Ectodermal cell (in vitro differentiated cells): Measurements from ENCODE around the gene UEVLD.

Source experiments
- H3K27ac ChIP-seq: 2 replicates; pipeline ENCODE4 v1.7.0; 2013; ENCODE audit warnings: mild to moderate bottlenecking, low read depth, low read length; ENCODE audit not compliant: insufficient read depth, poor library complexity, severe bottlenecking
- H3K27me3 ChIP-seq: 2 replicates; pipeline ENCODE4 v1.7.0; 2013; ENCODE audit warnings: mild to moderate bottlenecking, low read length; ENCODE audit not compliant: insufficient read depth, control insufficient read depth, poor library complexity, severe bottlenecking
- H3K36me3 ChIP-seq: one replicate; pipeline ENCODE4 v1.7.0; 2013; ENCODE audit warnings: low read length; ENCODE audit not compliant: control insufficient read depth, insufficient read depth
- H3K4me1 ChIP-seq: one replicate; pipeline ENCODE4 v1.7.0; 2013; ENCODE audit warnings: low read length; ENCODE audit not compliant: control insufficient read depth, insufficient read depth
- H3K4me3 ChIP-seq: 2 replicates; pipeline ENCODE4 v1.7.0; 2013; ENCODE audit warnings: low read depth, low read length, control low read depth; ENCODE audit not compliant: insufficient read depth
- H3K9me3 ChIP-seq: 2 replicates; pipeline ENCODE4 v1.7.0; 2013; ENCODE audit warnings: mild to moderate bottlenecking, low read length, moderate library complexity; ENCODE audit not compliant: control insufficient read depth
- WGBS, 2 experiments: methylation state at CpG; one replicate each; pipeline ENCODE4 v1.1.7; 2013; ENCODE audit warnings: missing lambda C conversion rate in 2 of 2; 5-methylcytosine and 5-hydroxymethylcytosine counted together

Gene UEVLD

DNA sequence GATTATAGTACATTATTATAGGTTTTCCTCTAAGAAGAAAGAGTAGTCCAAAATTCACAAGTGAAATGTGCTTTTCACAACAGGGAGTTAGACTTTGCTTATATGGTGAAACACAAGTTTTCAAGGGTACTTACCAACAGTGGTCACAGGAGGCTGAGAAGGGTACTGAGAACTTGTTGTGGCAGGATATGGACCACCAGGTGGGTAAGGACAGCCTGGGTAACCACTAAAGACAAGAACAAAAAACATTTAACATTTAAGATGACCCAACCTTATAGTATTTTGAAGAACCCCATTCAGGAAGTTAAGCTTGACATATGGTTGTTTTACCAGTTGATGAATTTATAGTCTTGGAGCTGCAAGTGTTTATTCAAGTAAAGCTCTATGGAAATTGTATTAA lies 86.2 kb downstream of the UEVLD start:
- Histone ChIP-seq H3K27me3 (no peaks in the 10 kb centered on the region), H3K4me3 (no peak overlapping the region), H3K27ac (no peak overlapping the region), H3K9me3 (no peaks in the 10 kb centered on the region), H3K36me3 (peaks cover 22% of the 10 kb centered on the region), H3K4me1 (no peaks in the 10 kb centered on the region)

DNA sequence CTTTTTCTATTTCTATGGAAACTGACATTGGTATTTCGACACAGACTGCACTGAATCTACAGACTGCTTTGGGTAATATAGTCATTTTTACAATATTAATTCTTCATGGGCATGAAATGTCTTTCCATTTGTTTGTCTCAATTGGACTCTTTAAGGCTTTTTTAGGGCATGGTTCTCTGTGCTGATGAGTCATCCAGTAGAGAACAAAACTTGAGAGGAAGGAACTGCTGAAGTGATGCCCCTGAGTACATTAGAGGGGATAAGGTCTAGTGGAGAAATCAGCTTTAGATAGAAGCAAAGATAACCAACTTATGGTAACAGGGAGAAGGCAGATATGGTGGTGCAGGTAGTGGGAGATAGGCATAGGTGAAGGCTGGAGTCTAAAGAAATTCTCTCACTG lies 86.9 kb downstream of the UEVLD start:
- H3K4me1 ChIP-seq: no peaks in the 10 kb centered on the region
- no peak overlapping the region for H3K4me3 ChIP-seq
- no peaks in the 10 kb centered on the region for H3K9me3 ChIP-seq
- peaks cover 22% of the 10 kb centered on the region for H3K36me3 ChIP-seq
- no peak overlapping the region for H3K27ac ChIP-seq
- 86% methylated on average over 1 of the region's 1 CpG; no CpG with 5 or more reads in 1 of the 2 experiments for WGBS, 2 experiments
- H3K27me3 ChIP-seq: no peaks in the 10 kb centered on the region

DNA sequence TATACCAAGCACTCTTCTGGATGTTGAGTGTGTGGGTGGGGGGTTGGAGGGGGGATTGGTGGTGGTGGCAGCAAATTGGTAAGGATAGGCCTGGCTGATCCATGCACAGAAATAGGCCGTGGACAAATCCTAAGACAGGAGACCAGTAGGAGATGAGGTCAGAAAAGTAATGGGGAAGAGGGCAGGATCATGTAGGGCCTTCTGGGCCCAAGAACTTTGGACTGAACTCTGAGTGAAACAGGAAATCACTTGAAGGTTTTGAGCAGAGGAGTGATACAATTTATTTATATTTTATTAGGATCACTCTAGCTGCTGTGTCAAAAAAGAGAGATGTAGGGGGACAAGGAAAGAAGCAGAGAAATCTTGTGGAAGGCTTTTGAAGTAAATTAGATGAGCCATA lies 90.5 kb downstream of the UEVLD start:
- H3K27me3 ChIP-seq: no peaks in the 10 kb centered on the region
- H3K4me1 ChIP-seq: no peaks in the 10 kb centered on the region
- peaks cover 14% of the 10 kb centered on the region for H3K36me3 ChIP-seq
- H3K4me3 ChIP-seq: no peak overlapping the region
- H3K9me3 ChIP-seq: no peaks in the 10 kb centered on the region
- H3K27ac ChIP-seq: no peak overlapping the region
- 86 to 91% methylated on average over 1 of the region's 1 CpG for WGBS, 2 experiments

DNA sequence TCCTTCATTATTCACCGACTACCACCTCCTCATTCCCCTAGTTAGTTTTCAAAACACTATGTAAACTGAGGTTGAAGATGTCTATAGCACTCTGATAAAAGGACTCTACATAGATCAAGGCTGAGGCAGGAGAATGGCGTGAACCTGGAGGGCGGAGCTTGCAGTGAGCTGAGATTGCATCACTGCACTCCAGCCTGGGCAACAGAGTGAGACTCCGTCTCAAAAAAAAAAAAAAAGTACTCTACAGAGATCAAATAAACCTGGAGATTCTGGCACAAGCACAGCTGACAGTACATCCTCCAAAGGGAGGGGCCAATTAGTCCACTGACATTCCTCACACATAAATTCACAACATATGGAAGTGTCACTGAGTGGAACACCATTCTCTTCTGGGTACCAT lies 92.8 kb downstream of the UEVLD start:
- peaks cover 12% of the 10 kb centered on the region for H3K36me3 ChIP-seq
- H3K9me3 ChIP-seq: no peaks in the 10 kb centered on the region
- WGBS, 2 experiments: 93 to 95% methylated on average over 3 of the region's 4 CpGs

DNA sequence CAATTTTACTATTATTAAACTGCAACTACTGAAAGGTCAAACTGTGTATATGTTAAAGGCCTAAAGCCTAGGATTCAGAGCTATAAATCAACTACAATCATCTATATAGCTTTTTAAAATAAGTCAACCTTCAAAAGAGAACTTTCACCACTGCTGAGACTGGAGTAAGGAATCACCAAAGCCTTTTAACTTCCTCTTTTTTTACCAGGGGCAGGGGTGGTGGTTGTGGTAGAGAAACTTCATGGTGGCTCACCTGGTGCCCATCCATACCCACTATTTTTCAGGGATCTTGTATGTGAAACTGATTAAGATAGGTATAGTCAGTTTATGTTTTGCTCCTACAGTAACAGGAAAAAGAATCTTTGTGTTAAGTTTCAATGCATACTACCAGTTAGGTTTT lies 93.3 kb downstream of the UEVLD start:
- no peaks in the 10 kb centered on the region for H3K27me3 ChIP-seq
- no peaks in the 10 kb centered on the region for H3K4me1 ChIP-seq

More for the DNA sequence above, 92.8 kb downstream of the UEVLD start:
- H3K4me3 ChIP-seq: no peak overlapping the region
- no peak overlapping the region for H3K27ac ChIP-seq
- H3K27me3 ChIP-seq: no peaks in the 10 kb centered on the region
- no peaks in the 10 kb centered on the region for H3K4me1 ChIP-seq

DNA sequence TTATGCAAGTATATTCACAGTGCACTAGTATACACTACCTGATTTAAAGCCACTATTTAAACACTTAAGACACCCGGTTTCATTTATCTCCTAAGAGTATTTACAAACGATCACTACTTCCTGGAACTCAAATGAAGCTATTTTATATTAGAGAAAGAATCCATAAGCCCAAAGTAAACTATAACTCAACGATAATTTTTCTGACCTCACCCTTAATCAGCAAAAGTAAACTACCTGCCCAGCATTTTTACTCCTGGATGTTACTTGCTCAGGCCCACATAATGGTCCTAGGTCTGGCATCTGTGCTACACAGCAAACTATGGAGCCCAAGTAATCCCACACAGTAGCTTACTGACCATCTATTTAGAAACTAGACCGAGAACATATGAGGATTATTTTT lies 95.2 kb downstream of the UEVLD start:
- peaks cover 19% of the 10 kb centered on the region for H3K36me3 ChIP-seq
- no peaks in the 10 kb centered on the region for H3K4me1 ChIP-seq
- 84 to 86% methylated on average over 3 to 4 of the region's 4 CpGs for WGBS, 2 experiments
- no peaks in the 10 kb centered on the region for H3K27me3 ChIP-seq
- H3K9me3 ChIP-seq: no peaks in the 10 kb centered on the region
- no peak overlapping the region for H3K27ac ChIP-seq
- no peak overlapping the region for H3K4me3 ChIP-seq

More for the DNA sequence above, 93.3 kb downstream of the UEVLD start:
- Histone ChIP-seq H3K36me3 (peaks cover 16% of the 10 kb centered on the region), H3K27ac (no peak overlapping the region), H3K9me3 (no peaks in the 10 kb centered on the region), H3K4me3 (no peak overlapping the region)

DNA sequence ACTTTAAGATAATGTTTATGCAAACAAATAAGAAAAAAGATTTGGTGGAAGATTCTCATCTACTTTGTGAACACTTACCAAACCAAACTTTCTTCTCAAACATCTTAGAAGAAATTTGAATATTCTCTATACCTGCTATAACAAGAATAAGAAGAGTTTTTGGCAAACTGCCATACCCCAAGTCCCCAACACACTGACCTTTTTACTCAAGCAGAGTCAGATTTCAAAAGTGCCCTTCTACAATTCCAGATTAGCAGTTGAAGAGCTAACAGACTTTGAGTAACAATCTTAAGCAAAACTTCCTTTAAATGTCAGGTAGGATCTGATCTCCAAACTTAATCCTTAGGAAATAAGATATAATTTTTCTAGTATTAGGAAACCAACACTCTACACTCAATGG lies 95.6 kb downstream of the UEVLD start:
- Histone ChIP-seq H3K27ac (no peak overlapping the region), H3K9me3 (no peaks in the 10 kb centered on the region), H3K4me1 (no peaks in the 10 kb centered on the region), H3K4me3 (no peak overlapping the region), H3K36me3 (peaks cover 19% of the 10 kb centered on the region), H3K27me3 (no peaks in the 10 kb centered on the region)

DNA sequence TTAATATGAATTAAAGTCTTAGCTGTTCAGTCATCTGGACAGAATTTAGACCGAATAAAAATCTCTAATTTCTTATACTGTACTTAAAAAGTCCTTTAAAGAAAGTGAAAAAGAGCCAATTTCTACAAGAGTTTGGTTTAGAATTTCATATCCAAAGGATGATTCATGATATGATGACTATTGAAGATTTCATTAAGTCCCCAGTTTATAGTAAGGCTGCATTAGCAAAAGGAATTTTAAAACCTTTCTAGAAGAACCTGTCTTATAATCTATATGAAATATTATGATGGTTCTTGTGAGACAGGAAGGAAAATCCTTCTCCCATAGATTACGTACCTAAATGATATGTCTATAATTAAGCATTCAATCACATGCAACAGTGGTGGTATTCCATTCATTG lies 96.6 kb downstream of the UEVLD start:
- WGBS, 2 experiments: 95% methylated on average over 2 of the region's 2 CpGs; no CpG with 5 or more reads in 1 of the 2 experiments
- H3K4me3 ChIP-seq: no peak overlapping the region
- peaks cover 19% of the 10 kb centered on the region for H3K36me3 ChIP-seq
- no peak overlapping the region for H3K27ac ChIP-seq
- no peaks in the 10 kb centered on the region for H3K4me1 ChIP-seq
- H3K27me3 ChIP-seq: no peaks in the 10 kb centered on the region
- H3K9me3 ChIP-seq: no peaks in the 10 kb centered on the region

DNA sequence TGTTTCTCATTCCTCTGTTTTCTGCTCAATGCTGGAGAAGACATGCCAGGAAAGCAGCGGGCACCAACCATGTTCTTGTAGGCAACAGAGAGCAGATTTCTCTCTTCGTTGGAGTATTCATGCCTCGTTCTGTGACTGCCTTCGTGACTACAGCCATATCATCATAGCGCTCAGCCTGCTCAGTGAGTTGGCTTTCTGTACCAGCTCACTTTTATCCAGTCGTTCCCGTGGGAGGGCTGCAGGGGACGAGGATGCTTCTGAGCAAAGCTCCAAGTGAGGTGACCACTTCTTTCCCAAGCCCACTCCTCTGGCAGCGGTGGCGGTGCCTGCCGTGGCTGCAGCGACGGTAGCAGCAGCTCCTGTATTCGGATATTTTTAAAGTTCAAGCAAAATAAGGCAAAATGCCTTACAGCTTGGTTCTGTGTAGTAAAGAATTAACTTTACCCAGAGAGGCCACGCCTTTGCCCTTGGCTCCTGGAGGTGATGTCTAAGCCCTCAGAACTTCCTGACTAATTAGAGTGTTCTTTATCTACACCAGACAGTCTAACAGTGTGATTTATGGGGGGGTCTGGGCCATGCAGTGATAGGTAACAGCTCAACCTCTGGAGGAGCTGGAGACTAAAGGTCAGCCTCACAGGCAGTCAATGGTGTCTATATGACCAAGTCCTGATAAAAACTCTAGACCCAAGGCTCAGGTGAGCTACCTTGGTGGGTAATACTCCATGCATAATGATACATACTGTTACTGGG lies 97.6 kb downstream of the UEVLD start:
- H3K4me3 ChIP-seq: no peak overlapping the region
- WGBS, 2 experiments: 95 to 97% methylated on average over 15 of the region's 15 CpGs
- no peaks in the 10 kb centered on the region for H3K4me1 ChIP-seq
- no peaks in the 10 kb centered on the region for H3K9me3 ChIP-seq
- no peaks in the 10 kb centered on the region for H3K27me3 ChIP-seq
- peaks cover 23% of the 10 kb centered on the region for H3K36me3 ChIP-seq
- no peak overlapping the region for H3K27ac ChIP-seq

DNA sequence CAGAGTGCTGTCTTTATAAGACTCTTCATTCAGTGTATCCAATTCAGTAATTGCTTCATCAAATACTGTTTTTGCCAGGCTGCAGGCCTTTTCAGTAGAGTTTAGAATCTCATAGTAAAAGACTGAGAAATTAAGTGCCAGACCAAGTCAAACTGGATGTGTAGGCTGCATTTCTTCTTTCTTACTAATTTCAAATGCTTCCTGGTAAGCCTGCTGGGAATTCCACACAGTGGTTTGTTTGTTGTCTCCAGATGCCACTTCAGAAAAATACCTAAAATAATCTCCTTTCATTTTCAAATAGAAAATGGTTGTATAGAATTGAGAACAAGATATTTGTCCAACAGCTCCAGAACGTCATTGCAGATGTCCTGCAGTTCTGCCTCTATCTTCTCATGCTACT lies 98.2 kb downstream of the UEVLD start:
- 80 to 89% methylated on average over 1 of the region's 1 CpG for WGBS, 2 experiments
- H3K4me3 ChIP-seq: no peak overlapping the region
- H3K36me3 ChIP-seq: peaks cover 23% of the 10 kb centered on the region
- no peak overlapping the region for H3K27ac ChIP-seq
- no peaks in the 10 kb centered on the region for H3K9me3 ChIP-seq
- no peaks in the 10 kb centered on the region for H3K4me1 ChIP-seq
- H3K27me3 ChIP-seq: no peaks in the 10 kb centered on the region
